Measurements from ENCODE around the gene GPR39.

GPR39 gene

DNA sequence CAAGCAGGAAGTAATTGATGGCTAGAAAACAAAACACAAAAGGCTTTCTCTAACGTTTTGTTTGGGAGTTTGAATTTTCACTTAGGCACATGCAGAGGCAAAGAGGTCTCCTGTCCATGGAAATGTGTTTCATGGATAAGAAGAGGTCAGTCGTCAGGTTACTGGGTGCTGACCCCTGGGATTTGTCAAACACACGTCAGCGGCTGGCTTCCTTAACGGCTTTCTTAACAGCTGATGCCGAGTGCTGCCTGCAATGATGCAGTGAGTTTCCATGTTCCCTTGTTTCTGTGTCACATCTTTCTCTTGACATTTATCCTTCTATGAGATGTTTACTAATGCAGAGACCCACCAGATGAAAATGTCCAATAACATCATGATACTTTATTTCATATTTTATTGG lies 31.7 kb downstream of the GPR39 start:
- DNase-seq: no peak

DNA sequence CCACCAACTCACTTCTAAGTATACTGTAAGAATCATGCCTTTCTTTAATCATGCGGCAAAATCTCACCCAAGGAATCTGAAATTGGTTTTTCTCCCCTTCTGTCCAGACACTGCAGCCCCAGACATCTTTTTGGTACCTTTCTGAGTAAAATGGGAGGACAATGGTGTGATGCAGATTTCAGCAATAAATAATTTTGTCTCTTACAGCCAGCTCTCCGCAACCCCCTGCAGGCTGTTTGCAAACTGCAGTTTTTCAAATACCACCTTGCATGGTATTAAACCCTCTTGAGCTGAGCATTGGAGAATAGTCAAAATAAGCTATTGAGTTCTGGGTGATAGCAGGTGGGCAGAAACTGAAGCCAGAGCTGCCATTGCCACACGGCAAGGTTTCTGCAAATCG lies 32.2 kb downstream of the GPR39 start:
- DNase-seq: no peak

DNA sequence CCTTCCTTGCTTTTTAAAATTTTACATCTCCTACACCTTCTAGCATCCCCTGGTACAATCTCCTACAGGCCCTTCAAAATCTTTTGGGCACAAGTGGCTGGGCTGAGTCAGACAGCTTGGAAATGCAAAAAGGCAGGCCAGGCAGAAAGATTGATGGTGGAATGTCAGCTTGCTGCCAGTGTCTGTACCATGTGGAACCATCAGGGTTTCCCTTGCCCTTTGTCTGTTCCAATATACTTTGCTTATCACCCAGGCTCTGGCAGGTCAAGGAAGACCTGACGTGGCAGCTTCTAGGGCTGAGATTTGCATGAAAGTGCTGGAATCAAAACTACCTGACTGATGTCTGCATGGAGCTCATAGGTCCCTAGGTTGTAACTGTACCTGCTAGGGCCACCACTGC lies 33.3 kb downstream of the GPR39 start:
- DNase-seq: no peak

DNA sequence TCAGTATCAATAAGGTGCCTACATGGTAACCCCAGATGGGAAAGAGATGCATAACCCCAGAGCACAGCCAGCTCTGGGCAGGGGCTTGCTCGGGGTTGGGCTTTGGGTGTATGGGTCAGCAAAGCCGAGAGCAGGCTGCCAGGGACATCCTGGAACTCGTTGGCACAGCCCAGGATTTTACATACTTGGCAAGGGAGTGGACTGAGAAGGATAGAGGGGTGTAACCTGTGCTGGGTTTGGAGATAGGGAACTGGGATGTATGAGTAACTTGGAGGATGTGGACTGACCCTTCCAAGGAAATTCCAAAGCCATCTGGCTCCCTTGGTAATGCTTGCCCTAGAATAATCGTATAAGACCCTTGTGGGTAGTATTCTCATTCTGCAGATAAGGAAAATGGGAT lies 44.2 kb downstream of the GPR39 start:
- no peak for DNase-seq

DNA sequence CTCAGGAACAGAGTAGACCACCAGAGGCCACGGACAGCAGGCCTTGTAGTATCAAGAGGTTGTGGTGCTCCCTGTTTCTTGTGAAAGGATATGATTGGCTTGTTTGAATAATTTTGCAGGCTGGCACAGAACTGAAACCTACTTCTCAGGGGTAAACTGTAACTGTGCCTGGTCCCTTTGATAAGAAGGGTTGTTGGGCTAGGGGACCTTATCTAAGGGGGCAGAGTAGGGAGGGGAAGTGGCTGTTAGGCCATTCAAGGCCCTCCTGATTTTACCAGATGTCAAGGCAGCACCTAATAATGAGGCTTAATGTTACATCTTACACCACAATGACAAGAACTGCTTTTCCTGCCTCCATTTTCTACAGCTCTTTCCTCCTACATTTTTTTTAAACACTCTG lies 45.6 kb downstream of the GPR39 start:
- DNase-seq: no peak

GRCh38 chr2:132463719-132464118 lies 47.1 kb downstream of the GPR39 start:
- DNase-seq: no peak

- no peak for DNase-seq
These were observed 49.3 kb downstream of the GPR39 start for GRCh38 chr2:132465917-132466316.

DNA sequence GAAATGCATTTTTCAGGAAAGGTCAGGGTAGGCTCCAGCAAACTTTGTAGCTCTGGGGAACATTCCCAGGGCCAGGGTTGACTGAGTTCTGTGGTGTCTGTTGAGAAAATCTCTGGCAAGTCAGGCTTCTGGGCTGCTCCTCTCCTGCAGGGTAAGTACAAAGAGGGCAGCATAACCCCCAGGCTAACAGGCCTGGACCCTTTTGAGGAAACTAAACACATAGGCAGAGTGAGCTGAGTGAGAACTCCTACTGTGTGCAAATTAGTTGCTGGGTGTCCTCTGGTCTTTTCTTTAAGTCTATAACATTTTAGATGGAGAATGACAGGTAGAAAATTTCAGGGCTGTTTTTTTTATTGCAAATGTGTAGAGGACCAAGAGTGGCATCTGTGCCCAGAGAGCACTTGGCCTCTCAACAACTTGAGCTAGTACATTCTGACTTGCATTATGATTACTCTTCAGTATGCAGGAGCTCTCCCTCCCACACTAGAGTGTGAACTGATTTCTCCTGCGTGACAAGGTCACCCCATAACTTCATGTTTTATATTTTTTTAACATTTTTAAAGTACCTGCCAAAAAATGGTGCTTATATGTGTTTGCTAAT lies 49.9 kb downstream of the GPR39 start:
- no peak for DNase-seq

- no peak for DNase-seq
These were observed 52.4 kb downstream of the GPR39 start for GRCh38 chr2:132468821-132469675.

- DNase-seq: no peak
These were observed 54.1 kb downstream of the GPR39 start for GRCh38 chr2:132470746-132471145.

DNA sequence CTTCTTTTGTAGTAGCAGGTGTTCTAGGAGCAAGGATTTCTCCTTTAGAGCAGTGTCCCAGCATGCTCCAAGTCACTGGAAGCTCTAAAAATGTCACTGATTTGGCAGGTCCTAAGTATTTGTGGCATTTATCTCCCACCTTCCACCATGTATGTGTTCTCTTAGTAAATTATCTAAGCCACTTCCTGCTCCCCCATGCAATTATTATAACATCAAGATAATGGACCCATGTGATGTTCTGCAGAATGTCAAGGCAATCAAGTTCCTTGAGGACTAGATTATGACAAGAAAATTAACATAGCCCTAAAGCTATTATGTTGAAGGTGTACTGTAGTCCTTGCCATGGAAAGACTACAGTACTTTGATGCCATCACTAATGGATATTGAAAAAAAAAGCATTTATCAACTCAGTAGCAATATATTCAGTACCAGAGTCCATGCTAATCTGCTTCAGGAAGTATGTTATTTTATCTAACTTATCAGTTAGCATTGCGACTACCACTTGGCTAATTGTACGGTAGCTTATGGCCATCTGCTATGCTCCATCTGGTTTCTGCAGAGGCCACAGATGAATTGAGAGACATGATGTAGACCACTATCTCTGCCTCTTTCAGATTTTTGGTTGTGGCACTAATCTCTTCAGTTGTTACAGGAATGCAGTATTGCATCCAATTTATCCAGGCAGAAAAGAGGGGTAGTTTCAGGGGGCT lies 56.7 kb downstream of the GPR39 start:
- DNase-seq: no peak

DNA sequence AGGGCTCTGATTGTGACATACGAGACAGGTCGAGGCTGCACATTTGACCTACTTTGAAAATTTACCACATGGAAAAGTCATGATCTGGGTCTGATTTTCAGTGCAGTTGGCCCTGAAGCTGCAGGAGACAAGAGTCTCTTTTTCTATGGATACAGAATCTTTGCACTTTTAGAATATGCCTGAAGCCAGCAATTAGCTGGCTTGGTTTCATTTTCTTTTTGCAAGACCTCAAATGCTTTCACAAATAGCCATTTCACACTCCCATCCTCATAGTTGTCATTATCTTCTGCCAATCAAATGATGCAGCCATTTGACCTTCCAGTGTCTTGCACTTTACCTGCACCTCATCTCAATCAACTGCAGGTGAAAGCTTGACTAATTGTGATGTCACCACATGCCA lies 59.0 kb downstream of the GPR39 start:
- no peak for DNase-seq

DNA sequence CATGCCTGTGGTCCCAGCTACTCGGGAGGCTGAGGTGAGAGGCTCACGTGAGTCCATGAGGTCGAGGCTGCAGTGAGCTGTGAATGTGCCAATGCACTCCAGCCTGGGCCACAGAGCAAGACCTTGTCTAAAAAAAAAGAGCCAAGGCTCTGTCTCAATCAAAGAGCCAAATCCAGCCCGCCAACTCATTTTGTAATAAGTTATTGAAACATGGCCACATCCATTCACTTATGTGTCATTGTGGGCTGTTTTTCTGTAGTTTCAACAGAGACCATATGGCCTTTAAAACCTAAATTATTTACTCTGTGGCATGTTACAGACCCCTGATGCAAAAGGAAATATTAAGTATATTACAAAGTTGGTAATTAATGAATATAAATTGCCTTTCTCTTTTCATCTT lies 60.8 kb downstream of the GPR39 start:
- no peak for DNase-seq

DNA sequence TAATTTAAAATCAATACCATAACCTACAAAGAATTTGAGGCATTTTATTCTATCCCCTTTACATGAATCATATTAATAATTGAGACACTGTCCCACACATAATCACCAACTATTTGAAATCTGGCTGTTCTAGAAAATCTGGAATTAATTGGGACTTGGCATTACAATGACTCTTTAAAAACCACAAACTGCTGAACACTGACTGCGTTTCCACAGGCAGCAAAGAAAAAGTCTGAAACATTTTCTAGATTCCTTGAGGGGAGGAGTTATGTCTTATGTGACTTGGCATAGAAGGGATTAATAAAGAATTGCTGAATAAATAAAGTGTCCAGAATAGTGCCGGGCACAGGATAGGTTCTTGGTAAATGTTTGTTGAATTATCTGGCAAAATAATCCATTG lies 61.4 kb downstream of the GPR39 start:
- no peak for DNase-seq

DNA sequence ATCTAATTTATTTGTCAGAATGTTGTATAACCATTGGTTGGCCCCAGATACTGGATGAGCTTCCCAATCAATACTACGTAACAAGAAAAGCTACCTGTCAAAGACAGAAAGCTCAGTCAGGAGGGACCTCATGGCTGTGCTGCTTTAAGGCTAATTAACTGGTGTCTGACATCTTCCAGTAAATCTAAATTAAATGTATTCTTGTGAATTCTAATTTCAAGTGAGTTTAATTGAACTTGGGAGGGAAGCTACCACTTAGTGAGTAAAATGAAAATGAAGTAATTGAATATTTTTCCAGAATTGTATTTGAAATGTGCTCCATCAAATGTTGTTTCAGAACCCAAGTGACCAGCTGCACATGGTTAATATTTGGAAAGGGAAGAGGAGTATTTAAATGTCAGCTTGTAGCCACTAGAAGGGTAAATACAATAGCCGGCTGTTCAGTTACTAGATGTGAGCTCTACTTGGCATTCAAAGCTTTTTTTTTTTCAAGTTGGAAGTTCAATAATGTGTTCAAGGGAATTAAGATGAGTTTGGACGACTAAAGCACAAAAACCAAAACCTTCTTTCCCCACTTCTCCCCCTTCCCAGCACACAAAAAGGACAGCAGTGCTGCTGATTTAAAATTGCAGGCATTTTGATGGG lies 62.0 kb downstream of the GPR39 start:
- DNase-seq: no peak

DNA sequence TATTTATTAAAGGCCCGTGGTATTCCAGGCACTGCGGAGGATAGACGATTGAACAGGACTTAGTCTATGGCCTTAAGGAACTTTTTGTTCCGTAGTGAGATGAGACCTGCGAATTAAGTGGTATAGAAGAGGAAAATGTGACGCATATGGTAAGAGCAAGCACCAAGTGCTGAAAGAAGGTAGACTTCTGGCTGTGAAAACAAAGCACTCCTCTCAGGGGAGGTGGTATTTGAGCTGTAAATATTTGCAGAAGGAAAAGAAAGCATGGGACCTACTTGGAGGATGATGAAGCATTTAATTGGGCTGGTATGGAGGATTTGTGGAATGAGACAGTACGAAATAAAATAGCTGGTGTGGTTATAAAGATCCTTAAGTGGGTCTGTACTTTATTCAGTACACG lies 62.5 kb downstream of the GPR39 start:
- no peak for DNase-seq

- DNase-seq: no peak
These were observed 66.2 kb downstream of the GPR39 start for GRCh38 chr2:132482821-132483220.

GRCh38 chr2:132484144-132484543 lies 67.5 kb downstream of the GPR39 start:
- no peak for DNase-seq

- DNase-seq: no peak
These were observed 71.9 kb downstream of the GPR39 start for GRCh38 chr2:132488491-132488890.

DNA sequence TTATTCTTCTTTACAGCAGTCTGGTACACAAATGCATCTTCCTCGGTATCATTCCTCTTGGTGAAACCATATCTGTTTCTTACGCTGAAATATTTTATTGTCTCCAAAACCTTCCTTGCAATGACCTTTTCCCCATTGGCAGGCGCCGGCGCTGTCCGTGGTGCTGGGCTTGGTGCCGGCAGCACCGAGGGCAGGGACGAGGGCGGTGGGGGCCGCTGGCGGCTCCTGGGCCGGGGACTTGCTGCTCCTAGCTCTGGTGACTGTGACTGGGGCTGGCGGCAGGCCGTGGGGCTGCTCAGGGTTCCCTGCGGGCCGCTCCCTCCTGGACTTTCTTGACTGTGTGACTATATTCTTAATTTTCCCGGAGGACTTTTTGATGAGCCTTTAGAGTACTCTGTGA lies 72.5 kb downstream of the GPR39 start:
- DNase-seq: no peak

GRCh38 chr2:132495881-132496280 lies 79.3 kb downstream of the GPR39 start:
- no peak for DNase-seq

DNA sequence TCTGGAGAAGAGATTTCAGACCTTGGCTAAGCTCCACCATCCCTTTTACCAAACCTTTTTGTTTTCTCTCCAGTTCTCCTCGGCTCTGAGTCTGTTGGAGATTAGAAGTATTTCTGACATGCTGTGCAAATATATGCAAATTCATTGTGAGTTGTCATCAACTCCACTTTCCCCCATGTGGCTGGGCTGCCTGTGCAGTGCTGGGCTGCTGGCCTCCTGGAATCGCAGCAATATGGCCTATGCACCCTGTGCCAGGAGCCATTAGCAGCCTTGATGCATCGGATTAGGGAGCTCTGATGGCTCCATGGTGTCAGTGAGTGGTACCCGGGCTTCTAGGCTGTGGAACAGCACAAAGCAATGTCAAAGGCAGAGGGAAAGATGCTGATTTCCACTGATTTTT lies 80.0 kb downstream of the GPR39 start:
- no peak for DNase-seq

GRCh38 chr2:132497591-132497990 lies 81.0 kb downstream of the GPR39 start:
- DNase-seq: no peak

GRCh38 chr2:132503701-132504100 lies 87.1 kb downstream of the GPR39 start:
- DNase-seq: no peak

Measured in CD4-positive, alpha-beta T cell treated with Interferon gamma for 1 hour (primary cell).